ENCODE results near the gene LMBR1.

LMBR1 gene

DNA sequence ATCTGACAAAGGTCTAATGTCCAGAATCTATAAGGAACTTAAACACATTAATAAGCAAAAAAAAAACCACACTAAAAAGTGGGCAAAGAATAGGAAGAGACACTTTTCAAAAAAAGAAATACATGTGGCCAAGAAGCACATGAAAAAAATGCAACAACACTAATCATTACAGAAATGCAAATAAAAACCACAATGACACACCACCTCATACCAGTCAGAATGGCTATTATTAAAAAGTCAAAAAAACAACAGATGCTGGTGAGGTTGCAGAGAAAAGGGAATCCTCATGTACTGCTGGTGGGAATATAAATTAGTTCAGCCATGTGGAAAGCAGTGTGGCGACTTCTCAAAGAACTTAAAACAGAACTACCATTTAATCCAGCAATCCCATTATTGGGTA, 119.0 kb downstream of the LMBR1 start:
- intact Hi-C loops (cut with DNase I; ENCODE audit: low total_unique reads), result no loop called here

DNA sequence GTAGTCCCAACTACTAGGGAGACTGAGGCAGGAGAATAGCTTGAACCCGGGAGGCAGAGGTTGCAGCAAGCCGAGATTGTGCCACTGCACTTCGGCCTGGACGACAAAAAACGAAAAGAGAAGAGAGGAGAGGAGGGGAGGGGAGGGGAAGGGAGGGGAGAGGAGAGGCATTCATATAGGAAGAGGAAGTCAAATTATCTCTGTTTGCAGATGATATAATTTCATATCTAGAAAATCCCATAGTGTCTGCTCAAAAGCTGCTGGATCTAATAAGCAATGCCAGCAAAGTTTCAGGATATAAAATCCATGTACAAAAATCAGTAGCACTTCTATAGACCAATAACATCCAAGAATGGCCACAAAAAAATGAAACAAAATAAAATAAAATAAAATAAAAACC, 120.3 kb downstream of the LMBR1 start:
- no peaks in the 10 kb centered on the region for H3K36me3 ChIP-seq
- intact Hi-C loops (cut with DNase I; ENCODE audit: low total_unique reads), result no loop called here
- no peak overlapping the region for H3K27ac ChIP-seq
- peaks cover 0 to 12% (median 0%) of the 10 kb centered on the region in 4 donors for H3K4me1 ChIP-seq
- H3K27me3 ChIP-seq, result no peaks in the 10 kb centered on the region
- H3K4me3 ChIP-seq, result no peak overlapping the region
- TF ChIP-seq, protein P1, sequence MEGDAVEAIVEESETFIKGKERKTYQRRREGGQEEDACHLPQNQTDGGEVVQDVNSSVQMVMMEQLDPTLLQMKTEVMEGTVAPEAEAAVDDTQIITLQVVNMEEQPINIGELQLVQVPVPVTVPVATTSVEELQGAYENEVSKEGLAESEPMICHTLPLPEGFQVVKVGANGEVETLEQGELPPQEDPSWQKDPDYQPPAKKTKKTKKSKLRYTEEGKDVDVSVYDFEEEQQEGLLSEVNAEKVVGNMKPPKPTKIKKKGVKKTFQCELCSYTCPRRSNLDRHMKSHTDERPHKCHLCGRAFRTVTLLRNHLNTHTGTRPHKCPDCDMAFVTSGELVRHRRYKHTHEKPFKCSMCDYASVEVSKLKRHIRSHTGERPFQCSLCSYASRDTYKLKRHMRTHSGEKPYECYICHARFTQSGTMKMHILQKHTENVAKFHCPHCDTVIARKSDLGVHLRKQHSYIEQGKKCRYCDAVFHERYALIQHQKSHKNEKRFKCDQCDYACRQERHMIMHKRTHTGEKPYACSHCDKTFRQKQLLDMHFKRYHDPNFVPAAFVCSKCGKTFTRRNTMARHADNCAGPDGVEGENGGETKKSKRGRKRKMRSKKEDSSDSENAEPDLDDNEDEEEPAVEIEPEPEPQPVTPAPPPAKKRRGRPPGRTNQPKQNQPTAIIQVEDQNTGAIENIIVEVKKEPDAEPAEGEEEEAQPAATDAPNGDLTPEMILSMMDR (IDR thresholded peaks at IDR 0.05), result no peak
- no peaks in the 10 kb centered on the region for H3K9me3 ChIP-seq
- no peak for DNase-seq

More for the DNA sequence above, 119.0 kb downstream of the LMBR1 start:
- Histone ChIP-seq H3K27ac (no peak overlapping the region), H3K4me1 (peaks cover 0 to 12% (median 0%) of the 10 kb centered on the region in 4 donors), H3K36me3 (no peaks in the 10 kb centered on the region), H3K27me3 (no peaks in the 10 kb centered on the region), H3K4me3 (no peak overlapping the region), H3K9me3 (no peaks in the 10 kb centered on the region)
- TF ChIP-seq, protein P1 (IDR thresholded peaks at IDR 0.05), result no peak
- DNase-seq, result no peak

DNA sequence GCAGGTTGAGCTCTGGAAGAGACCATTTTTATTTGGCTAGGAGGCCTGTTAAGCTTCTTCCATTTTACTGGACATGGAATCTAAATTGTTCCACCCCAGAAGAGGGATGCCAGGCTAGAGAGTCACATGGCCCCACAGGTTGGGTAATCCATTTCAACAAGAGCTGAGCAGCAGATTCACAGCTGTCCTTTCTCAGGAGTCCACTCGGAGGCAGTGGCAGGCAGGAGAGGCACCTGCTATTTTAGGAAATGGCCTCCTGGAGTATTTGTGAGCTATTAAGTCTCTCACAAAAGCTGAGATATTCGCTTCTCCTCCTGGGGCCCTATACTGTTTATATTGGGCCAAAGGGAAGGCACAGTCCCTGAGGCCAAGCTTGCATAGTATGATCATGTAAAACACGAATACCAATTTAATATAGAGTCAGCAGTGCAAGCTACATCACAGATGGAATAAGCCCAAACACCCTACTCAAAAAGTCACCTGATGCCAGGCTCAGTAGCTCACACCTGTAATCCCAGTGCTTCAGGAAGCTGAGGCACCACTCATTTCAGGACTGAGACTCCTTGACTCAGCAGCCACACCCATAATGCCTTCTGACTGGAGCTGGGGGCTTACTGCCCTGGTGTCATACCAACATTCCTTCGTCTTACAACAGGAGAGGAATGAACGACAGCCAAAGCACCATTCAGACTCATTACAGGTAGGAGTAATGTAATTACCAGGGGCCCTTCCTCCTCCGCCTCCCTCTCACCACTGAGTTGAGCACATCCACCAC, 124.1 kb downstream of the LMBR1 start:
- no peak overlapping the region for H3K4me3 ChIP-seq
- H3K27ac ChIP-seq, result no peak overlapping the region
- H3K4me1 ChIP-seq, result no peaks in the 10 kb centered on the region
- H3K27me3 ChIP-seq, result no peaks in the 10 kb centered on the region
- DNase-seq, result no peak
- H3K9me3 ChIP-seq, result no peaks in the 10 kb centered on the region
- H3K36me3 ChIP-seq, result peaks cover 0 to 8% (median 4%) of the 10 kb centered on the region in 3 donors
- TF ChIP-seq, protein P1 (IDR thresholded peaks at IDR 0.05), result no peak
- intact Hi-C loops (cut with DNase I; ENCODE audit: low total_unique reads), result no loop called here

DNA sequence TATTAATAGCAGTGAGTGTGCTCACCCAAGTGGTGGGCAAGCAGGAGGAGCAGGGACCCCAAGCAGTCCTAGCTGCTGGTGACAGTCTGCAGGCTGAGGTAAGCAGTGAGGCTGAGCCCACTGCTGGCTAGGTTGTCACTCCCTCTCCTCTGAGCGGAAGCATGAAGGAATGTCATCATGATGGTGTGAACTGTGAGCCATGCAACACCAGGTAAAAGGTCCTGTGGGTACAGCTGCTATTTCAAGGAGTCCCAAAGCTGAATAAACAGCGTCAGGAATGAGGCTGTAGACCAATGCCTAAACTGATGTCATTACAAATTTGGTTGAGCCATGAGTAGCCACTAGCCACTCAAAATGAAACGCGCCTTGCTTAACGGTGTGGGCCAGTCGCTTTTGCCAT, 126.3 kb downstream of the LMBR1 start:
- peaks cover 0 to 8% (median 6%) of the 10 kb centered on the region in 3 donors for H3K36me3 ChIP-seq
- H3K4me3 ChIP-seq, result no peak overlapping the region
- H3K9me3 ChIP-seq, result no peaks in the 10 kb centered on the region
- intact Hi-C loops (cut with DNase I; ENCODE audit: low total_unique reads), result no loop called here
- no peaks in the 10 kb centered on the region for H3K27me3 ChIP-seq
- no peaks in the 10 kb centered on the region for H3K4me1 ChIP-seq
- DNase-seq, result no peak
- no peak overlapping the region for H3K27ac ChIP-seq
- TF ChIP-seq, protein P1 (IDR thresholded peaks at IDR 0.05), result no peak

DNA sequence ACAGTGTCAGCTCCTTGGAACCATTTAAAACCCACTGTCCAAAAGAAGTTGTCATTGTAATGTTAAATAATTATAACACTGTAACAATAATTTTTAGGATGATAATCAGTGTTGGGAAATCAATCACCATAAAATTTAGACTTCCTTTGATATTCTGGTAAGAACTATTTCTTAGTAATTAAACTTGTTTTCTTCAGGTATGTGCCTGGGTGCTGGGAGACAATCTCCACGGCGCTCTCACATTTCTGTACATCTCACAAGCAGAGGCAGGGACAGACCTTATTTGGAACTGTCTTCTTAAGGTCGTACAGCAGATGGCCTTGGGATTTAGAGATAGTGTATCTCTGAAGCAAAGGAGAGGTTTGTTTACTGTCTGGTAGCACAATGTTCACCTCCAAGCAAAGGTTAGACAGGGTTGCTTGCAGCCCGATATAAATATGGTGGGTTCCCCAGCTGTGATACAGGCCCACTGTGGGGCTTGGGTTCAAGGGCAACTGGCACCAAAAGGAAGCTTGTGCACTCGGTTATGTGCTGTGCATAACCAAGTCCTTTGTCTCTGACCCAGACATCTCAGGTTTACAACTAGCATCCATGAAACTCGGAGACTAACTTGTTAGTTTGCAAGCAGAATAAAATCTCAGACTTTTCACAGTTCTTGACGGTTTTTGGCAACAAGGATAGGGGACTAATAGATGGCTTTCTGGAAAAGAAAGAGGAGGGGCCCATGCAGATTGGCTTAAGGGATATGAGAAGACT, 126.9 kb downstream of the LMBR1 start:
- TF ChIP-seq, protein P1 (IDR thresholded peaks at IDR 0.05), result no peak
- H3K27me3 ChIP-seq, result no peaks in the 10 kb centered on the region
- intact Hi-C loops (cut with DNase I; ENCODE audit: low total_unique reads), result no loop called here
- peaks cover 0 to 8% (median 8%) of the 10 kb centered on the region in 3 donors for H3K36me3 ChIP-seq
- no peaks in the 10 kb centered on the region for H3K4me1 ChIP-seq
- no peak overlapping the region for H3K27ac ChIP-seq
- DNase-seq, result no peak
- no peaks in the 10 kb centered on the region for H3K9me3 ChIP-seq
- no peak overlapping the region for H3K4me3 ChIP-seq
